Forelimb muscle (tissue), 1 donor: ENCODE measurements around the gene BLOC1S3. TPM values are rescaled to one million over a fixed set of nuclear protein-coding genes. Genes with fewer than 3 reads are reported as not detected.

Experiments
- DNase-seq: peaks from one replicate; pipeline ENCODE4 v3.0.0-alpha.2; 2013; ENCODE audit warnings: low read depth
- polyA plus RNA-seq: library from polyadenylated mRNA; unstranded; fragments of 120-200 nt; gene quantifications from one replicate; pipeline ENCODE4 v1.2.1, GENCODE V29; 2013; ENCODE audit not compliant: insufficient read length

Gene BLOC1S3, protein sequence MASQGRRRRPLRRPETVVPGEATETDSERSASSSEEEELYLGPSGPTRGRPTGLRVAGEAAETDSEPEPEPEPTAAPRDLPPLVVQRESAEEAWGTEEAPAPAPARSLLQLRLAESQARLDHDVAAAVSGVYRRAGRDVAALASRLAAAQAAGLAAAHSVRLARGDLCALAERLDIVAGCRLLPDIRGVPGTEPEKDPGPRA
- 6.1 TPM for polyA plus RNA-seq

DNA sequence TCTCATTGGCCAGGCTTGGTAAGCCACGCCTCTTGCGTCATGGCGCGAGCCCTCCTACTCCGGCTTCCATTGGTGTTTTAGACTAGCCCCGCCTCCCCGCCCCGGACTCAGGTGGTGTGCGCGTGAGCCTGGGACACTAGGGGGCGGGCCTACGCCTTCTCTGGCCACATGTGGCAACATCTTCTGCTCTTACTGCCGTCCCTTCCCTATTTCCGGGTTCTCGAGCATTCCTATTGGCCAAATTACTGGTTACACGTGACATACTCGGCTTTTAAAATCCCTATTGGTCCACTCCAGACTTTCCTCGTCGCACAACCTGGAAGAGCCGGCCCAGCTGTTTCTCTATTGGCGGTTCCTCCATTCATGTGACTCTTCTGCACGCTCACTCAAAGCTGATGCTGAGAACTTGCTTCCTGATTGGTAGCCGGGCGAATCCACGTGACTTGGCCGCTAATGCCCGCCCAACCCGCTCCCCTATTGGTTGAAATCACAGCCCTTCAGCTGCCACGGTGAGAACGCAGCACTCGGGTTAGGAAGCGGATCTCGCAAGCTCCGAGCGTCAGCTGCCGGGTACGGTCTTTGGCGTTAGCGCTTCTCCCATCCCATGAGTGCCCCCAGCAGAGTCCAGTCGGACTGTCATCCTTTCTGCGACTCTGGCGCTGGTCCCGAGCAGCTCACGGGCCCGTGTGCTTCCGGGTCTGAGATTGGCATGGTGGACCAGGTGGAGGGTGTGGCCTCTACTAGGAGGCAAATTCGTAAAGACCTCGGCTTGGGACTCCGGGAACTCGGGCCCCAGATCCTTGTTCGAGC, at the start of gene BLOC1S3:
TSS of gene BLOC1S3 (plus strand) at position 523 of the 810 bp plus-strand sequence. CDS start 513 bp downstream, outside the sequence.
- peak; percentile 100 for DNase-seq

DNA sequence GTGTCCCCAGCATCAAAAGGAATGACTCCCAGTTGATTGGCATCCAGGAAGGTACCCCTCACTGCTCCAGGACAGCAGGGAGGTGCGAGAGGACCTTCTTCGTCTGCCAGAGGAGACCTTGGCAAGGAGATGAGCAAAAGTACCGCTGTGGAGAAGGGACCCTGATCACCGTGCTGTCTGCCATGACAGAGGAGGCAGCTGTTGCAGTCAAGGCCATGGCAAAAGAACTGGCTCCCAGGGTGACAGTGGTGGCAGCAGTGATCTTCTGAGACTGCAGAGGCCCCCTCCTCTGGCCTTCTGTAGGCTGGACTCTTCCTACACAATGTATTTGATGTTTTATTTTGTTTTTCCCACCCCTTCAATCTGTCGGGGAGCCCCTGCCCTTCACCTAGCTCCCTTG, 49.8 kb upstream of the BLOC1S3 start:
- no peak for DNase-seq

DNA sequence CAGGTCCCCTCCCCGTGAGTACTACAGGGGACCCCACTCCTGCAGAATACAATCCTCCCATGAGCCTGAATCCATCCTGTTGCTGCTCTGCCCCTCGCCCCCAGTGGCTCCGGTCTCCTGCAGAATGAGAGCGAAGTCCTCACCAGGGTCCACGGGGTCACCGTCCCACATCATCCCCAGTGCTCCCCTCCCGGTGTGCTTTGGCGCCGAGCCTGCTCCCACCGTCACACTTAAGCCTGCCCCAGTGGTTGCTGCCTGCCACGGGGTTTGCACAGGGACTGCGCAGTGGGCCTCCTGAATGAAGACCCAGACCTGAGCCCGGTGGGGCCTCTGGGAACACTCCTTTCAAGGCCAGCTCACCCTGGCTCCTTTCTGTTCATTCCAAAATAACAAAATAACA, 48.3 kb upstream of the BLOC1S3 start:
- no peak for DNase-seq

DNA sequence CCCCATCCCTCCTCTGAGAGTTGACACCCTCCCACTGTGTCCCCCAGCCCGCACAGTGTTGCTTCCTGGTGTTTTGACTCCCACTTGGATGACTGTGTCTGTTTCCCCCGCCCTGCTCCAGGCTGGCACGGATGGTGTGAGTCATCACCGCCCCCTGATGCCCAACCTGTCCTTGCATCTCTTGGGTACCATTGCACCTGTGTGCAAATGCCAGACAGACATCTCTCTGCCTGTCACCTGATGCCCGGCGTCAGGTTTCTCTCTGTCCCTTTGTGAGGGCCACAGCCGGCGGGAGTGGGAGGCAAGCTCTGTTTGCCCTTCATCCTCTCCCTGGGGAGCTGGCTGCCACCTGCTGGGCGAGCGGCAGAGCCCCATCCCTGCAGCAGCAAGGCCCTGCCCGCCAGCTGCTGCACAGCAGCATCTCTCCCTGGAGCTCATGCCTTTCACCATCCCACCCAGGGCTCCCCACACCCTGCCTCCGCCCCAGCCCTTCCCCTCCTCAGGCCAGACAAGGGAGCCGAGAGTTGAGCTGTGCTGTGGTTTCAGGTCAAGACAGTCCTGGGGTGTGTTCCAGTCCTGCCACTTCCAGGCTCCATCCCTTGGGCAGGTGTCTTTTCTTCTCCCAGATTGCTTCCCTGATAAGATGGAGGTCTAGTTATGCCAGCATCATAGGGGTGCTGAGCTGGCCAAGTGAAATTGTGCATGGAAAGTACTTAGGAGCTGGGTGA, 47.5 kb upstream of the BLOC1S3 start:
- no peak for DNase-seq

DNA sequence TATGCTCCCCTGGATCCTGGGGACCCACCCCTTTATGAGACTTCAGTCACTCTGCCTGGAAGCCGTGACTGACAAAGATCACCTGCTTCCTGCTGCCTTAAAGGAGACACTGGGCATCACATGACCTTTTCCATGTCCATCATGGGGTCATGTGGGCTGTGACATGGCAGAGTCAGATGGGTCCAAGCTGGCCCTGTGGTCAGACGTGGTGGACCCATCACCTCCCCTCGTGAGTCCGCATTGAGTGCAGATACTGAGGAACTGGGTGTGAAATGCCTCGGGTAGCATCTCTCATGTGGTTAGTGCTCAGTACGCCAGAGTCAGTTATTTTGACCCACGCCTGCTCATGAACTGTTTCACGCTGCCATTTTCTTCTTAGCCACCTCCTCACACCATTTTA, 44.9 kb upstream of the BLOC1S3 start:
- no peak for DNase-seq

DNA sequence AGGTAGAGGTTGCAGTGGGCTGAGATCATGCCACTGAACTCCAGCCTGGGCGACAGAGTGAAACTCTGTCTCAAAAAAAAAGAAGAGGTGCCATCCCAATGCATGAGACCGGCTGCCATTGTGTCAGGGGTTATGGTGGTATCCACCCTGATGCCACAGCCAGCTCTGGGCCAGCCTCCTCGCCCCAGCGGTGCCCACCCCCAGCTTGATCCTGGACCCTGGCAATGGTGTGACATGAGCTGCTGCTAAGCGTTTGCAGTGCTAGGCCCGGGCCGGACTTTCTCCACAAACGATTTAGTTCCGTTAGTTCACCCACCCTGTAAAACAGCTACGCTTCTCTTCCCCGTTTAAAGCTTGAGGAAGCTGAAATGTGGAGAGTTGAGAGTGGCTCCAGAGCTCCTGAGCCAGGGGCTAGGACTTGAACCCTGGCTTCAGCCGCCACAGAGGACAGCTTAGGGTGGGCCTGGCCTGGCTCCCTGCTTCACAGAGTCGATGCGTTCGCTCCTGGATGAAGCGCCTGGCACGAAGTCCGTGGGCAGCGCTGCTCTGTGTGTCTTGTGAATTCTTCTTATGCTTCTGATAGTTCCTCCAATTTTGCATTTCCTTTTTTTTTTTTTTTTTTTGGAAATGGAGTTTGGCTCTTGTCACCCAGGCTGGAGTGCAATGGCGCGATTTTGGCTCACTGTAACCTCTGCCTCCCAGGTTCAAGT, 43.3 kb upstream of the BLOC1S3 start:
- no peak for DNase-seq

DNA sequence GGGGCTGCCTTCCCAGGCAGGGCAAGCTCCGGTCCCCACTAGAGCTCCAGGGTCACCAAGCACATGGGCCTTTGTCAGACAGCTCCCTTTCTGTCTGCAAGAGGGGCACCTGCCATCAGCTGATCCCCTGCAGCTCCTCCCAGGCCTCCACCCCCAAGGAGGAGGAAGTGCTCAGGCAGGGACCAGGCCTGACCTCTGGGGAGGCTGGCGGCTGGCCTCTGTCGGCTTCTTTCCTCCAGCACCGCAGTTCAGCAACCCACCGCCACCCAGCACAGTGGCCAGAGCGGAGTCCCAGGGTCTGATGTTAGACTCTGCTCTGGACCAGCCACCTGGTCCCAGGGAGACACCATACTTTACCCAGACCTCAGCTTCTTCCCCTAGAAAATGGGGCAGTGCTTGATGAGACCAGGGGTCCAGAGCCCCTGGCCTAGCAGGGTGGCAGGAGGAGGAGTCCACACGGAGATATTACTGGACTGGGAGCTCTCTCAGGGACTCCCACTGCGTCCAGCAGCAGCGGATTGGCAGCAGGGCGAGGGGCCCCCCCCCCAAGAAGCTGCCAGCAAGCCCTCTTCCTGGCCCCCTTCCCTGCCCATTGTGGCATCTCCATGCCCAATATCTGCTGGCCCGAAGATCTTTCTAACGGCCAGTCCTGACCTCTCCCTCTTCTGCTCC, 41.9 kb upstream of the BLOC1S3 start:
- no peak for DNase-seq

DNA sequence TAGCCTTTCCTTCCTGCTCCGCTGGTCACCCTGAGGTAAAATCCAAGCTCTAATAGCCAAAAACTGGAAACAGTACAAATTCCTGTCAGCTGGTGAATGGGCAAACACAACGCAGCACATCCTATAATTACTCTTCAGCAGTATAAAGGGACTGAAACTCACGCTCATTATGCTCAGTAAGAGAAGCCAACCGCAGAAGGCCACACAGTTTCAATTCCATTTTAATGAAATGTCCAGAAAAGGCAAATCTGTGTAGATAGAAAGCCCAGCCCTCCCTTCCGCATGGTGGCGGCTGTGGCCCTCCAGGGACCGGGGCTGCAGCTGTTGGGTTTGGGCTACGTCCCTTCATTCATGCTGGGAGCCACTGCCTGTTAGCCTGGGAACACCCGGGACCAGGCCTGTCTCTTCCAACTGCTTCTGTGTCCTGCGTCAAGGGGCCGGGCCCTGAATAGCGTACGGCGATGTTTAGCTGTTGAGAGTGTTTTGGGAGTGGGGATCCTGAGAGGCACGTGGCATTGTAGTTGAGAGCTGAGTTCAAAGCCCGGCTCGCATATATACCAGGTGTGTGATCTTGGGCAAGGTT, 41.3 kb upstream of the BLOC1S3 start:
- no peak for DNase-seq

DNA sequence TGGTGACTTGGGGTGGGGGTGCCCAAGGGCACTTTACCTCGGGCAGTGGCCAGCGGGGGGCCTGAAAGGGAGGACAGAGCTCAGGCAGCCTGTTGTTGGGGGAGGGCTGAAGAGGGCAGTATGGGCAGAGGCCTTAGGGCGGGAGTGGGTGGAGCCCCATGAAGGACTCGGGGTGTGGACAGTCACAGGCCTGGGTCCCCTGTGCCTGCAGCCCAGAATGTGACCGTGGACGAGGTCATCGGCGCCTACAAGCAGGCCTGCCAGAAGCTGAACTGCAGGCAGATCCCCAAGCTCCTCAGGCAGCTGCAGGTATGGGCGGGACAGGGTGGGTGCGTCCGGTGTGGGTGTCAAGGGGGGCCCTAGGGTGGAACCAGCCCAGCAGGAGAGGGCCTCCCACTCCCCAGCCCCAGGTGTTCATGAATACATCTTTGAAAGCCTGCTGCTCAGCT, 40.3 kb upstream of the BLOC1S3 start:
- no peak for DNase-seq

DNA sequence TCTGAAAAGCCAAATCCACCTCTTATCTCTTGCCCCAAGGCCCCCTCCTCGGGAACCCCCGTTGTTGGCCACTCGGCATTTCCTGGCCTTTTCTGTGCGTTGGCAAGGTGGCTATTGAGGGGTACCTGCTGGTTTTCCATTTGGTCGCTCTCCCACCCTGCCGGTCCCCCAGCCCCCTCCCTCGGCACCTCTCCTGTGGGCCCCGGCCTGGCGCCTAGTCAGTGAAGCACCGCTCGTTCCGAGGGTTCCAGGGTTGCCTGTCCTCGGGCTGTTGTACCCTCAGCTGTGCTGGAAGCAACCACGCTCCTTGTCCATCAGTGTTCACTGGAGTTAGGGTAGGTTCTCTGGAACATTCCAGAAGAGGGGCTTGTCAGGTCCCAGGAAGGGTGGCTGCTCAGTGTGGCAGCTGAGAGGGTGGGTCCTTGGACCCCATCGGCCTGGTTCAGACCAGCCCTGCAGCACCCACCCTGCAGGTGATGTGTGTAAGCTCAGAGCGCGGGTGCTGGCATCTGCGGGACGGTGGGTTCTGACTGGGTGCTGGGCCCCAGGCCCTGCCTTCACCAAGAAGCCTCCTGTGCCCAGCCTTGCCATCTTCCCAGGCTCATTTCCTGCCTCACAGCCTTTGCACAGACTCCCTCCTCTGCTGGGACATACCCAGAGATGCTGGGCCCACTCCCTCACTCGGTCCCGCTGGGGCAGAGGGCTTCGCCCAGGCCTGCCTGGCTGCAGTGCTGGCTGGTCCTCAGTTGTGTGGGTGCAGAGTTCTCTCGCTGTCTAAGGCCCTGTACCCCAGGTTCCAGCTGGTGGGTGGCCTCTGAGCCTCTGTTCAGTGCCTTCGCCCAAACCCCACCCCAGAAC, 39.1 kb upstream of the BLOC1S3 start:
- no peak for DNase-seq

DNA sequence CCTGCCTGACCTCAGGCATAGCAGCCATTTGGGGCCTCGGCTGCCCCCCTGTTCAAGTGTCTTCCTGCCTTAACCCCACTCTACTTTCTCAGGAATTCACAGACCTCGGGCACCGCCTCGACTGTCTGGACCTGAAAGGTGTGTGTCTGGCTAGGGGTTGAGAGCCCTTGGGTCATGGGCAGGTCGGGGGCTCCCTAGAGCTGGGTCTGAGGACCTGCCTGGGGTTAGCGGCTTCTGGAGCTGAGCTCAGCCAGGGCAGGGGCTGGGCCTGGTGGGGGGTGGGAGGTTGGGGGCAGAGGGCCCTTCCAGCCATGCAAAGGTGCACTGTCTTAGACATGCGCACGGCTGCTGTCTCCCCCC, 38.5 kb upstream of the BLOC1S3 start:
- DNase-seq, result no peak

DNA sequence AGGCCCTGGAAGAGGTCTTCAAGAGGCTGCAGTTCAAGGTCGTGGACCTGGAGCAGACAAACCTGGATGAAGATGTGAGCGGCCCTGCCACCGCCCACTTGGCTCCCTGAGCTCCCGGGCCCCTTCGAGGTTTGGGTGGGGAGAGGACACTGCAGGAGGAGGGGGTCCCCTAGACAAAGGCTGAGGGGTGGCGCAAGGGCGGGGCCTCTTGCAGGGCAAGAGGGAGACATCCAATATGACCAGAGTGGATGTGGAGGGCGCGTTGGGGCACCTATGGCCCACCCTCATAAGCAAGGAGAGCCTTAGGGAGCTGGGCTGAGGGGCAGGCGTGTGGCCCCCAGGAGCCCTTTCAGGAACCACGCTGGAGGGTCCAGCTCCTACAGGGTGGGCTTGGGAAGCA, 38.1 kb upstream of the BLOC1S3 start:
- DNase-seq, result no peak

DNA sequence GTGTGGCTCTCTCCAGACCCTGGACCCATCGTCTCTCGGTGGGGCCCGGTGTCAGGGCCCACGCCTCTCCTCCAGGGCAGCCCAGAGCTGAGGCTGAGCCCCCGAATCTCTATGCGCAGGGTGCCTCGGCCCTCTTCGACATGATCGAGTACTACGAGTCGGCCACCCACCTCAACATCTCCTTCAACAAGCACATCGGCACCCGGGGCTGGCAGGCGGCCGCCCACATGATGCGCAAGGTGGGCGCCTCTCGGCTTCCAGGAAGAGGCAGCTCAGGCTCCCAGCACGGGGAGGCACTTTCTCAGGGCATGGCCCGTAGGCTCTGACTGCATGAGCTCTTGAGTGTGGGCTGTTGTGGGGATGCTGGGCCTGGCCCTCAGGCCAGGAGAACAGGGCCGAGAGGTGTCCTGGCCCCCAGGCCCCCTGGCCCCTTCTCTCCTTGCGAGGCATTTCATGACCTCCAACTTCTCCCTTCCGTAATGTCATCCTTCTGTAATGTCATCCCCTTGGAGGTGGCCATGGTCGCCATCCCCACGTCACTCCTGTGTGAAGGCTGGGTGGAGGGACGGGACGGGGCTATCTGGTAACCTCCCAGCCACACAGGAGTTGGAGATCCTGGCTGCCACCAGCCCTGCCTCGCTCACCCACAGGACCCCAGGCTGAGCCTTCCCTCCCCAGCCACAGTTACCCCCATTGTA, 37.2 kb upstream of the BLOC1S3 start:
- DNase-seq, result no peak

DNA sequence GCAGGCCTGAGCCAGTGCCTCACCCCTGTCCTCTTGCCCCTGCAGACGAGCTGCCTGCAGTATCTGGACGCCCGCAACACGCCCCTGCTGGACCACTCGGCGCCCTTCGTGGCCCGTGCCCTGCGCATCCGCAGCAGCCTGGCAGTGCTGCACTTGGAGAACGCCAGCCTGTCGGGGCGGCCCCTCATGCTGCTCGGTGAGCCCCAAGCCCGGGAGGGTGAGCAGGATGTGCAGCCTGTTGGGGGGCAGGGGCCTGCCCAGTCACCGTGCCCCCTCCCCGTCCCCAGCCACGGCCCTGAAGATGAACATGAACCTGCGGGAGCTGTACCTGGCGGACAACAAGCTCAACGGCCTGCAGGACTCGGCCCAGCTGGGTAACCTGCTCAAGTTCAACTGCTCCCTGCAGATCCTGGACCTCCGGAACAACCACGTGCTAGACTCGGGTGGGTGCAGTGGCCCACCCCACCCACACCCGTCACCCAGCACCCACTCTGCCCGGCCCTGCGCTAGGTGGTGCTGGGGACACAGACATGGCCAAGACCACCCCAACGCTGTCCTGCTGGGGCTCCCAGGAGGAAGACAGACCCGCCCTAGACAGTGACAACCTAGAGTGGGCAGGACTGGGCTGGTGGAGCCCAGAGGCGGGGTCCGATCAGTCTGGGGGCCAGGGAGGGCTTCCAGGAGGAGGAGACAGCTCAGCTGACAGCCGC, 36.4 kb upstream of the BLOC1S3 start:
- DNase-seq, result no peak

DNA sequence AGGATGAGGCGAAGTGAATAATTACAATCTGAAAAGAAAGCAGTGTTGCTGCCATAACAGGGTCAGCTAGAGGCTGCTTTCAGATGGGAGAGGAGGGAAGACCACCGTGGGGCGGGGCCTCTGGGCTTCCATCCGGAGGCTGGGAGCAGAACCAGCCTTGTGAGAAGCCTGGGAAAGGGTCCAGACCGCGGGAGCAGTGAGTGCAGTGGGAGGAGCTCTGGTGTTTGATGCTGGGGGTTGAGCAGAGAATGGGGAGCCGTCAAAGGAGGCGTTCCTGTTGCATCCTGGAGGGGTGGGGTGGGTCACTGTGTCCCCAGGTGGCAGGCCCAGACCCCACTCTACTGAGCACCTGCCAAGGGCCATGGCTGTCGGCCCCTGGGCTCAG, 35.9 kb upstream of the BLOC1S3 start:
- no peak for DNase-seq

DNA sequence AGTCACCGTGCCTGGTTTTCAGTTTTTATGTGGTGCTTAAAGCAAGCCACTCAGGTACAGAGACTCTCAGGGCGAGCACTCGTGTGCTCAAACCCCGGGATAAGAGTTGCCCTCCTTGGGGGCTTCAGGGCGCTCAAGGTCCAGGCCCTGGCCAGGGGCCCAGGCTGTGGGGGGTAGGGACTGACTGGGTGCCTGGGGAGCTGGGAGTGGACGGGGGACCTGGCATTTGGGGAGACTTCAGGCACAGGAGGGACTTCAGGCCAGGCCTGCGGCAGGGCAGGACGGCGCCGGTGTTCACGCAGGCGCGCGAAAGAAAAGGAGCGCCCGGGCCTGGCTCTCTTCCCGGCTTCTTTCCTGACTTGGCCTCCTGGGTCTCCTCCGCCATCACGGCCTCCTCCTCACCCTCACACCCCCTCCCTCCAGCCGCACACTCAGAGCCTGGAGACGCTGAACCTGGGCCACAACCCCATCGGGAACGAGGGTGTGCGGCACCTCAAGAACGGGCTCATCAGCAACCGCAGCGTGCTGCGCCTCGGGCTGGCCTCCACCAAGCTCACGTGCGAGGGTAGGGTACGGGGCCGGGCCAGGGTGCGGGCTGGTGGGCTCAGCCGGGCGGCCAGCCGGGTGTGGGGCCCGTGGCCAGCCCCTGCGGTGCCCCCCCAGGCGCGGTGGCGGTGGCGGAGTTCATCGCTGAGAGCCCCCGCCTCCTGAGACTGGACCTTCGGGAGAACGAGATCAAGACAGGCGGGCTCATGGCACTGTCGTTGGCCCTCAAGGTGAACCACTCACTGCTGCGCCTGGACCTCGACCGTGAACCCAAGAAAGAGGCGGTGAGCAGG, 33.9 kb upstream of the BLOC1S3 start:
- DNase-seq, result no peak

DNA sequence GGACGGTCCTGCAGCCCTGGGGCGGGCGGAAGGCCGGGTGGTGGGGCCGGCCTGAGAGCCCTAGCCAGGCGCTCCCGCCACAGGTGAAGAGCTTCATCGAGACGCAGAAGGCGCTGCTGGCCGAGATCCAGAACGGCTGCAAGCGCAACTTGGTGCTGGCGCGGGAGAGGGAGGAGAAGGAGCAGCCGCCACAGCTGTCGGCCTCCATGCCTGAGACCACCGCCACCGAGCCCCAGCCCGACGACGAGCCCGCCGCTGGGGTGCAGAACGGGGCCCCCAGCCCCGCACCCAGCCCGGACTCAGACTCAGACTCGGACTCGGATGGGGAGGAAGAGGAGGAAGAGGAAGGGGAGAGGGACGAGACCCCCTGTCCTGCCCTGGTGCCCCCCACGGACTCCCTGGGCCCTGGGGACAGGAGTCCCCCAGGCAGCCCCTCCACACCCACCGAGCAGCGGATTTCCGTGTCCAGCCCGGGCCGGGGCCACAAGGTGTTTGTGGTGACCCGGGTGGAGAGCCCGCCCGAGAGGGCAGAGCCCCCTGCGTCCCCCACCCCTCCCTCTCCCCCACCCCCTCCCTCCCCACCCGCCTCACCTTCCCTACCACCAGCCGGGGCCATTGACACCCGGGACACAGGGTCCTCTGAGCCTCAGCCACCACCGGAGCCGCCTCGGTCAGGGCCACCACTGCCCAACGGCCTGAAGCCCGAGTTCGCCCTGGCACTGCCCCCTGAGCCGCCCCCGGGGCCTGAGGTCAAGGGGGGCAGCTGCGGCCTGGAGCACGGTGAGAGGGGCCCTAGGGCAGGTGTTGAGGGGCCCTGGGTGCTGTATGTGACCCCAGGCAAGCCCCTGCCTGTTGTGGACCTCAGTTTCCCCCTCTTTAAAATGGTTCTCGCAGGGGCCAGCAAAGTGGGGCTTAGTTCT, 33.1 kb upstream of the BLOC1S3 start:
- no peak for DNase-seq
